ENCODE results near the gene MLLT6. TPM values are rescaled to one million over a fixed set of nuclear protein-coding genes. Genes with fewer than 3 reads are reported as not detected.
A peak's percentile ranks its signal among the peaks of the same experiment; 100 is the strongest.

MLLT6 gene
- total and polyA plus RNA-seq, 2 of the 13 experiments (the other 11 are each of a cell fraction or from before 2014, with no cell fraction given), result 50.7 to 69.5 TPM

DNA sequence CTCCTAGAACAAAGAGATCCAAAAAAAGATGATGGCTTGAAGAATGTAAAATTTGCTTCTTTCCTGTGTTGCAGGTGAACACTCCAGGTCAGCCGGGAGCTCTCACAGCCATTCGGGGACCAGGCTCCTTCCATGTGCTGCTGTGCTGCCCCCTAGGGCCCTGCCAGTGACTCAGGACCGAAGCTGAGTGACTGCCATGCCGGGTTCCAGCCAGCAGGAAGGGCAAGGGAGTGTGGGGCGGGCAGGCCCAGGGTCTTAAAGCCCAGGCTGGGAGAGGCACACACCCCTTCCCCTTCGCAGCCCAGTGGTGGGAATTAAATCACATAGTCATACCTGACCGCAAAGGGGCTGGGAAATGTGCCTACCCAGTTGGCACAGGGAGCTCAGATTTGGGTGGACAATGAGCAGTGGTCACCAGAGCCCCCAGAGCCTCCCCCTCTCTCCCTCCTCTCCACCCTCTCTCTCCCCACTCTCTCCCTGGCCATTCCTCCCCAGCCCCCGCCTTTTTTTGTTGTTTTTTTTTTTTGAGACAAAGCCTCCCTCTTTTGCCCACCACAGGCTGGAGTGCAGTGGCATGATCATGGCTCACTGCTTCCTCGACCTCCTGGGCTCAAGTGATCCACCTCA, 41.8 kb upstream of the MLLT6 start (continued):
- peak; percentile 30 for TF ChIP-seq HNRNPLL (IDR thresholded peaks at IDR 0.05; ENCODE audit: low read depth, low read length, poor library complexity, severe bottlenecking)
- no peak for TF ChIP-seq TGIF2 (CRISPR knock-in tag; IDR thresholded peaks at IDR 0.05)
- TF ChIP-seq SMARCC2 (IDR thresholded peaks at IDR 0.05), result no peak
- no peak for TF ChIP-seq ATRX (CRISPR knock-in tag; IDR thresholded peaks at IDR 0.05; ENCODE audit: borderline replicate concordance)
- TF ChIP-seq, protein P1, sequence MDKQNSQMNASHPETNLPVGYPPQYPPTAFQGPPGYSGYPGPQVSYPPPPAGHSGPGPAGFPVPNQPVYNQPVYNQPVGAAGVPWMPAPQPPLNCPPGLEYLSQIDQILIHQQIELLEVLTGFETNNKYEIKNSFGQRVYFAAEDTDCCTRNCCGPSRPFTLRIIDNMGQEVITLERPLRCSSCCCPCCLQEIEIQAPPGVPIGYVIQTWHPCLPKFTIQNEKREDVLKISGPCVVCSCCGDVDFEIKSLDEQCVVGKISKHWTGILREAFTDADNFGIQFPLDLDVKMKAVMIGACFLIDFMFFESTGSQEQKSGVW (CRISPR knock-in tag; IDR thresholded peaks at IDR 0.05; ENCODE audit: borderline replicate concordance), result no peak
- peak; percentile 70 for TF ChIP-seq RARA (CRISPR knock-in tag; IDR thresholded peaks at IDR 0.05)
- TF ChIP-seq ZNF878 (CRISPR knock-in tag; IDR thresholded peaks at IDR 0.05), result no peak; the same call in 1 of the 2 replicates
- TF ChIP-seq, protein P2, sequence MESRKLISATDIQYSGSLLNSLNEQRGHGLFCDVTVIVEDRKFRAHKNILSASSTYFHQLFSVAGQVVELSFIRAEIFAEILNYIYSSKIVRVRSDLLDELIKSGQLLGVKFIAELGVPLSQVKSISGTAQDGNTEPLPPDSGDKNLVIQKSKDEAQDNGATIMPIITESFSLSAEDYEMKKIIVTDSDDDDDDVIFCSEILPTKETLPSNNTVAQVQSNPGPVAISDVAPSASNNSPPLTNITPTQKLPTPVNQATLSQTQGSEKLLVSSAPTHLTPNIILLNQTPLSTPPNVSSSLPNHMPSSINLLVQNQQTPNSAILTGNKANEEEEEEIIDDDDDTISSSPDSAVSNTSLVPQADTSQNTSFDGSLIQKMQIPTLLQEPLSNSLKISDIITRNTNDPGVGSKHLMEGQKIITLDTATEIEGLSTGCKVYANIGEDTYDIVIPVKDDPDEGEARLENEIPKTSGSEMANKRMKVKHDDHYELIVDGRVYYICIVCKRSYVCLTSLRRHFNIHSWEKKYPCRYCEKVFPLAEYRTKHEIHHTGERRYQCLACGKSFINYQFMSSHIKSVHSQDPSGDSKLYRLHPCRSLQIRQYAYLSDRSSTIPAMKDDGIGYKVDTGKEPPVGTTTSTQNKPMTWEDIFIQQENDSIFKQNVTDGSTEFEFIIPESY (CRISPR knock-in tag; IDR thresholded peaks at IDR 0.05), result peak; percentile 90
- TF ChIP-seq ARNTL (CRISPR knock-in tag; IDR thresholded peaks at IDR 0.05), result peak; percentile 66
- TF ChIP-seq, protein P3, sequence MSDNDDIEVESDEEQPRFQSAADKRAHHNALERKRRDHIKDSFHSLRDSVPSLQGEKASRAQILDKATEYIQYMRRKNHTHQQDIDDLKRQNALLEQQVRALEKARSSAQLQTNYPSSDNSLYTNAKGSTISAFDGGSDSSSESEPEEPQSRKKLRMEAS (IDR thresholded peaks at IDR 0.05), result peak; percentile 86
- TF ChIP-seq, protein P4, sequence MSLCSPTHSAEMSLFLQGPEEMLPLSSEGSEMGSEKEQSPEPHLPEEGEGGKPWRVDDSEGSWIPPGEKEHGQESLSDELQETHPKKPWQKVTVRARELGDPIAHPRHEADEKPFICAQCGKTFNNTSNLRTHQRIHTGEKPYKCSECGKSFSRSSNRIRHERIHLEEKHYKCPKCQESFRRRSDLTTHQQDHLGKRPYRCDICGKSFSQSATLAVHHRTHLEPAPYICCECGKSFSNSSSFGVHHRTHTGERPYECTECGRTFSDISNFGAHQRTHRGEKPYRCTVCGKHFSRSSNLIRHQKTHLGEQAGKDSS (CRISPR knock-in tag; IDR thresholded peaks at IDR 0.05; ENCODE audit: borderline replicate concordance, low read depth), result peak; percentile 98; the same call in 1 of the 2 replicates
- no peak for TF ChIP-seq RNF2 (conservative IDR thresholded peaks at IDR 0.05; ENCODE audit: low read depth)
- TF ChIP-seq KDM4B (CRISPR knock-in tag; IDR thresholded peaks at IDR 0.05), result peak; percentile 87; the same call in 1 of the 2 replicates
- TF ChIP-seq SNAPC2 (CRISPR knock-in tag; IDR thresholded peaks at IDR 0.05), result no peak
- TF ChIP-seq NR2F2 (IDR thresholded peaks at IDR 0.05; ENCODE audit: borderline replicate concordance, low read depth), result no peak
- TF ChIP-seq MZF1 (CRISPR knock-in tag; IDR thresholded peaks at IDR 0.05; ENCODE audit: borderline replicate concordance), result no peak
- no peak for TF ChIP-seq SIX1 (CRISPR knock-in tag; IDR thresholded peaks at IDR 0.05; ENCODE audit: borderline replicate concordance)
- TF ChIP-seq NR2F1 (CRISPR knock-in tag; IDR thresholded peaks at IDR 0.05), result no peak
- TF ChIP-seq BRCA1 (CRISPR knock-in tag; IDR thresholded peaks at IDR 0.05), result 0 out of 2 replicates have a peak, but pooled peaks have one; percentile 51
- TF ChIP-seq GFI1 (CRISPR knock-in tag; IDR thresholded peaks at IDR 0.05; ENCODE audit: borderline replicate concordance), result 0 out of 2 replicates have a peak, but pooled peaks have one; percentile 38
- TF ChIP-seq ZNF292 (CRISPR knock-in tag; IDR thresholded peaks at IDR 0.05; ENCODE audit: borderline replicate concordance, low read depth), result peak; percentile 73; the same call in 1 of the 2 replicates
- no peak for TF ChIP-seq ZNF577 (CRISPR knock-in tag; IDR thresholded peaks at IDR 0.05; ENCODE audit: borderline replicate concordance, low read depth)
- no peak for TF ChIP-seq ZNF260 (CRISPR knock-in tag; IDR thresholded peaks at IDR 0.05; ENCODE audit: borderline replicate concordance, low read depth)
- 0 out of 2 replicates have a peak, but pooled peaks have one; percentile 15 for TF ChIP-seq MEF2D (CRISPR knock-in tag; IDR thresholded peaks at IDR 0.05)
- TF ChIP-seq, protein P5, sequence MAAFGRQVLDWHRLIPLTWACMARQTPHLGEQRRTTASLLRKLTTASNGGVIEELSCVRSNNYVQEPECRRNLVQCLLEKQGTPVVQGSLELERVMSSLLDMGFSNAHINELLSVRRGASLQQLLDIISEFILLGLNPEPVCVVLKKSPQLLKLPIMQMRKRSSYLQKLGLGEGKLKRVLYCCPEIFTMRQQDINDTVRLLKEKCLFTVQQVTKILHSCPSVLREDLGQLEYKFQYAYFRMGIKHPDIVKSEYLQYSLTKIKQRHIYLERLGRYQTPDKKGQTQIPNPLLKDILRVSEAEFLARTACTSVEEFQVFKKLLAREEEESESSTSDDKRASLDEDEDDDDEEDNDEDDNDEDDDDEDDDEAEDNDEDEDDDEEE (CRISPR knock-in tag; IDR thresholded peaks at IDR 0.05), result peak; percentile 49; the same call in 1 of the 2 replicates
- peak; percentile 99 for TF ChIP-seq XRCC5 (optimal IDR thresholded peaks at IDR 0.05; ENCODE audit: low read length)
- no peak for TF ChIP-seq FLYWCH1 (CRISPR knock-in tag; IDR thresholded peaks at IDR 0.05)

Measured in HepG2 (cell line).